ENCODE data around the gene C15orf40.

DNA sequence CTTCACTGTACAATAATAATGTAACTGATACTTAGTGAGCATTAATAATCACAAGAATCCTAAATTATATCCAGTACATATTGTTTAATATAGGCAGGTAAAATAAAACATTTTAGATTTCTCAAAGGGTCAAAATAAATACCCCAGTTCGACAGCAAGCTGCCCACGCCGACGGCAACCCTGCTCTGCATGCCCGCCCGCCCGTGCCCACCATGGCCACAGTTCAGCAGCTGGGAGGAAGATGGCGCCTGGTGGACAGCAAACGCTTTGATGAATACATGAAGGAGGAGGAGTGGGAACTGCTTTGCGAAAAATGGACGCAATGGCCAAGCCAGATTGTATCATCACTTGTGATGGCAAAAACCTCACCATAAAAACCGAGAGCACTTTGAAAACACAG lies 32.7 kb upstream of the C15orf40 start:
- TF ChIP-seq, protein P1, sequence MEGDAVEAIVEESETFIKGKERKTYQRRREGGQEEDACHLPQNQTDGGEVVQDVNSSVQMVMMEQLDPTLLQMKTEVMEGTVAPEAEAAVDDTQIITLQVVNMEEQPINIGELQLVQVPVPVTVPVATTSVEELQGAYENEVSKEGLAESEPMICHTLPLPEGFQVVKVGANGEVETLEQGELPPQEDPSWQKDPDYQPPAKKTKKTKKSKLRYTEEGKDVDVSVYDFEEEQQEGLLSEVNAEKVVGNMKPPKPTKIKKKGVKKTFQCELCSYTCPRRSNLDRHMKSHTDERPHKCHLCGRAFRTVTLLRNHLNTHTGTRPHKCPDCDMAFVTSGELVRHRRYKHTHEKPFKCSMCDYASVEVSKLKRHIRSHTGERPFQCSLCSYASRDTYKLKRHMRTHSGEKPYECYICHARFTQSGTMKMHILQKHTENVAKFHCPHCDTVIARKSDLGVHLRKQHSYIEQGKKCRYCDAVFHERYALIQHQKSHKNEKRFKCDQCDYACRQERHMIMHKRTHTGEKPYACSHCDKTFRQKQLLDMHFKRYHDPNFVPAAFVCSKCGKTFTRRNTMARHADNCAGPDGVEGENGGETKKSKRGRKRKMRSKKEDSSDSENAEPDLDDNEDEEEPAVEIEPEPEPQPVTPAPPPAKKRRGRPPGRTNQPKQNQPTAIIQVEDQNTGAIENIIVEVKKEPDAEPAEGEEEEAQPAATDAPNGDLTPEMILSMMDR (IDR thresholded peaks at IDR 0.05) = no peak
- TF ChIP-seq POLR2A (IDR thresholded peaks at IDR 0.05) (no peak), EP300 (IDR thresholded peaks at IDR 0.05) (no peak)
